Measurements from ENCODE around the gene LTK.

Gene LTK

GRCh38 chr15:41484937-41485625 lies 28.5 kb downstream of the LTK start:
- Histone ChIP-seq H3K9me3 (replicated peaks in 1 of 11) (peaks cover 0 to 20% (median 14%) of the 10 kb centered on the region in 11 experiments; a peak in 15 of 22 replicates), H3K27me3 (no peaks in the 10 kb centered on the region), H3K36me3 (peaks cover 29 to 46% (median 41%) of the 10 kb centered on the region in 11 experiments), H3K4me2 (no peak overlapping the region), H3K27ac (no peak overlapping the region), H4K20me1 (peaks cover 0 to 12% (median 0%) of the 10 kb centered on the region in 11 experiments; a peak in 3 of 22 replicates), H3K4me1 (peaks cover 3 to 22% (median 13%) of the 10 kb centered on the region in 10 experiments), H3K9ac (no peak overlapping the region), H3K4me3 (no peak overlapping the region)
- TF ChIP-seq Cebpa-rat (IDR thresholded peaks at IDR 0.05) = no peak

GRCh38 chr15:41483519-41483918 lies 30.1 kb downstream of the LTK start:
- Histone ChIP-seq H3K4me1 (peaks cover 0 to 16% (median 4%) of the 10 kb centered on the region in 10 experiments; a peak in 10 of 20 replicates), H3K4me2 (peak overlapping the region in 2 of 11 experiments; percentile 46 to 48; a peak in 3 of 22 replicates), H3K9me3 (replicated peaks in 1 of 11) (peaks cover 0 to 20% (median 14%) of the 10 kb centered on the region in 11 experiments; a peak in 15 of 22 replicates), H3K4me3 (no peak overlapping the region), H4K20me1 (peaks cover 0 to 12% (median 0%) of the 10 kb centered on the region in 11 experiments; a peak in 3 of 22 replicates), H3K27me3 (no peaks in the 10 kb centered on the region), H3K36me3 (peaks cover 44 to 62% (median 56%) of the 10 kb centered on the region in 11 experiments), H3K27ac (peak overlapping the region in 2 of 11 experiments; percentile 0 to 26; a peak in 1 of 22 replicates), H3K9ac (peak overlapping the region in 2 of 11 experiments; percentile 11 to 27; a peak in 1 of 22 replicates)
- TF ChIP-seq Cebpa-rat (IDR thresholded peaks at IDR 0.05) = no peak

GRCh38 chr15:41483115-41483514 lies 30.5 kb downstream of the LTK start:
- Histone ChIP-seq H3K27me3 (no peaks in the 10 kb centered on the region), H3K36me3 (peaks cover 48 to 66% (median 60%) of the 10 kb centered on the region in 11 experiments), H3K9me3 (replicated peaks in 1 of 11) (peaks cover 0 to 20% (median 14%) of the 10 kb centered on the region in 11 experiments; a peak in 15 of 22 replicates), H3K4me2 (peak overlapping the region in 3 of 11 experiments; percentile 14 to 48 (median 46); a peak in 3 of 22 replicates), H3K4me1 (peaks cover 0 to 16% (median 4%) of the 10 kb centered on the region in 10 experiments; a peak in 10 of 20 replicates), H3K27ac (no peak overlapping the region), H4K20me1 (peaks cover 0 to 12% (median 0%) of the 10 kb centered on the region in 11 experiments; a peak in 3 of 22 replicates), H3K9ac (peak overlapping the region in 2 of 11 experiments; percentile 11 to 27; a peak in 1 of 22 replicates), H3K4me3 (no peak overlapping the region)
- no peak for TF ChIP-seq Cebpa-rat (IDR thresholded peaks at IDR 0.05)

GRCh38 chr15:41482110-41482877 lies 31.3 kb downstream of the LTK start:
- no peak overlapping the region for H3K9ac ChIP-seq
- 0 out of 22 replicates have a peak overlapping the region, but pooled peaks of 1 of the 11 experiments have one; percentile 14 for H3K4me2 ChIP-seq
- no peak overlapping the region for H3K4me3 ChIP-seq
- peaks cover 0 to 16% (median 4%) of the 10 kb centered on the region in 10 experiments; a peak in 10 of 20 replicates for H3K4me1 ChIP-seq
- peaks cover 56 to 74% (median 68%) of the 10 kb centered on the region in 11 experiments for H3K36me3 ChIP-seq
- no peak for TF ChIP-seq Cebpa-rat (IDR thresholded peaks at IDR 0.05)
- no peak overlapping the region for H3K27ac ChIP-seq
- peaks cover 0 to 12% (median 0%) of the 10 kb centered on the region in 11 experiments; a peak in 3 of 22 replicates for H4K20me1 ChIP-seq
- no peaks in the 10 kb centered on the region for H3K27me3 ChIP-seq
- peaks cover 0 to 20% (median 14%) of the 10 kb centered on the region in 11 experiments; a peak in 15 of 22 replicates for H3K9me3 ChIP-seq (replicated peaks in 1 of 11)

- Histone ChIP-seq H3K36me3 (peaks cover 74 to 92% (median 86%) of the 10 kb centered on the region in 11 experiments), H3K4me3 (no peak overlapping the region), H3K9me3 (replicated peaks in 1 of 11) (peaks cover 0 to 20% (median 14%) of the 10 kb centered on the region in 11 experiments; a peak in 15 of 22 replicates), H3K4me2 (no peak overlapping the region), H4K20me1 (peaks cover 0 to 12% (median 0%) of the 10 kb centered on the region in 11 experiments; a peak in 4 of 22 replicates), H3K9ac (no peak overlapping the region), H3K27me3 (no peaks in the 10 kb centered on the region), H3K4me1 (peaks cover 0 to 16% (median 3%) of the 10 kb centered on the region in 10 experiments; a peak in 10 of 20 replicates), H3K27ac (no peak overlapping the region)
- TF ChIP-seq Cebpa-rat (IDR thresholded peaks at IDR 0.05) = no peak
Observed at GRCh38 chr15:41480396-41481140, 33.1 kb downstream of the LTK start.

GRCh38 chr15:41476416-41477048 lies 37.1 kb downstream of the LTK start:
- Histone ChIP-seq H3K9me3 (replicated peaks in 1 of 11) (peaks cover 0 to 6% (median 2%) of the 10 kb centered on the region in 11 experiments; a peak in 7 of 22 replicates), H3K36me3 (peaks cover 99 to 100% (median 100%) of the 10 kb centered on the region in 11 experiments), H3K4me3 (no peak overlapping the region), H3K4me2 (no peak overlapping the region), H3K4me1 (0 out of 20 replicates have a peak, but pooled peaks cover 0 to 5% (median 0%) of the 10 kb centered on the region in 10 experiments), H3K27ac (0 out of 22 replicates have a peak overlapping the region, but pooled peaks of 1 of the 11 experiments have one; percentile 5), H4K20me1 (peaks cover 0 to 13% (median 0%) of the 10 kb centered on the region in 11 experiments; a peak in 3 of 22 replicates), H3K27me3 (no peaks in the 10 kb centered on the region), H3K9ac (no peak overlapping the region)
- no peak for TF ChIP-seq Cebpa-rat (IDR thresholded peaks at IDR 0.05)

GRCh38 chr15:41474941-41475340 lies 38.7 kb downstream of the LTK start:
- Histone ChIP-seq H3K27me3 (no peaks in the 10 kb centered on the region), H3K36me3 (peaks cover 98 to 100% (median 100%) of the 10 kb centered on the region in 11 experiments), H3K4me2 (no peak overlapping the region), H3K4me3 (no peak overlapping the region), H4K20me1 (peaks cover 0 to 13% (median 0%) of the 10 kb centered on the region in 11 experiments; a peak in 2 of 22 replicates), H3K4me1 (0 out of 20 replicates have a peak, but pooled peaks cover 0 to 5% (median 0%) of the 10 kb centered on the region in 10 experiments), H3K9ac (no peak overlapping the region), H3K9me3 (replicated peaks in 1 of 11) (no peaks in the 10 kb centered on the region), H3K27ac (no peak overlapping the region)
- no peak for TF ChIP-seq Cebpa-rat (IDR thresholded peaks at IDR 0.05)
